GM21723 (cell line): ENCODE data around the gene DLX3.

Experiments
- ATAC-seq: cut with Tn5 transposase; IDR thresholded peaks from one replicate; pipeline ENCODE4 v1.9.1; 2021; ENCODE audit warnings: mild to moderate bottlenecking, moderate library complexity; ENCODE audit not compliant: unreplicated experiment

Gene DLX3

DNA sequence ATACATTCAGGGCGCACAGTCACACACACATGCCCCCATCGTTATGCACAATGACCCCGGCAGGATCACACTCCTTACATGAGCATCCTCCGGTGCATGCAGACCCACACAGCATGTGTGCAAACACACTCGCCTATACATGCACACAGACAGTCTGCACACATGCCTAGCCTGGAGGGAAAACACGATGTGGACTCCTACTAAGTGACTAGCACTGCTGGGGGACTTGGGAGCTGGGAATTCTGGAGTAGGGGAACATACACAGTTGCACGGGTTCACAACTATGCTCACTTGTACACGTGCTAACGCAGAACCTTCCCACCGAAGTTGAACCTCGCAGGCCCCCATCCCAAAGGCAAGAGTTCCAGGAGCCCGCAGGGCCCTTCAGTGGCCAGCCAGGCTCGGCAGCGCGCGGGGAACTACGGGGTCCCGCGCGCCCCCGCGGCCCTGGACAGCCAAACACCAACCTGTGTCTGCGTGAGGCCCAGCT lies 2.0 kb downstream of the DLX3 start:
- ATAC-seq: no peak

DNA sequence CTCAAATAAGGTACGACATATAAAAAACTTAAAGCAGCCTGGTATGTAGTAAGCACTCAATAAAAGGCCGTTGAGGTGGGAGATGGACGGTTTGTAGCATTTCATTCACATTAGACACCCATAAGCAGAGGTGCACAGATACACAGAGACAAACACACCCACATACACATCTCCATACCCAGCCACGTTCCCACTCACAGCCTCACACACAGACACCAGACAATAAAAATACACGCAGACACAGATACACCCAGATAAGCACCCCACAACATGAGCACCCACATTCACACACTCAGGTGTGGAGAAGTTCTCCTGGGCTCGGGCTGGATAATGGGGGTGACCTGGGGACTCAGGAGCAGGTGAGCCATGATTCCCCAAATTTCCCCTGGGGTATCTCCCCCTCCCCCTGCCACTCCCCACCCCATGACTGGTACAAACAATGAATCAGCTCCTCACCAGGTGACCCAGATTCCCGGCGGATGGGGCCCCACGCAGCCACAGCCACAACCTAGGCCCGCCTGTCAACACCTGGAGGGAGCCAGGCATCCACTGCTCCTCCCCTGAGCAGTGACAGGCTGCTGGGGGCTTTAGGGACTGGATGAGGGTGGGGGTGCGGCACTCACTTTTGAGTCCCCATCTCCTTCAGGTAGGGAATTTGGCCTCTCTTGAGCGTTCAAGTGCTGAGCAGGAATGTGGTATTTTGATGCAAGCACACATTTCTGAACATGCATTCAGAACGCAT lies 2.7 kb downstream of the DLX3 start:
- ATAC-seq: no peak

- ATAC-seq: no peak
Observed at GRCh38 chr17:49991409-49991808, 3.6 kb downstream of the DLX3 start.

DNA sequence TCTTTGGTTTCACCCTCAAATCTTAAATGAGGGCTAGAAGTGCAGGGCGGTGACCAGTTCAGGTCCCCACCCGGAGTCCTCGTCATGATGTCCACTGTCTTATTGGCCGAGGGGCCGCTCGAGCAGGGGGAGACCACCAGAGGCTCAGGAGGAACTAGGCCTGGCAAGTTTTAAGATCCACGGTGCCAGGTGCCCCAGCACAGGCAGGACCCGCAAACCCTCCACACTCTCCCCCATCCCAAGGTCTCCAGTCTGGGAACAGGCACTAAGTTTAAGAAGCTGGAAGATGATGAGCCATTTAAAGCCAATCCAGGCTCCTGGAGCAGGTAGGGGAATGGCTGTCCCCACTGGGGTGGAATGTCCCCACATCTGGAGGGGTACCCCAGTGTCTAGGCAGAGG lies 4.1 kb downstream of the DLX3 start:
- ATAC-seq: no peak

- no peak for ATAC-seq
Observed at GRCh38 chr17:49990331-49990730, 4.7 kb downstream of the DLX3 start.

DNA sequence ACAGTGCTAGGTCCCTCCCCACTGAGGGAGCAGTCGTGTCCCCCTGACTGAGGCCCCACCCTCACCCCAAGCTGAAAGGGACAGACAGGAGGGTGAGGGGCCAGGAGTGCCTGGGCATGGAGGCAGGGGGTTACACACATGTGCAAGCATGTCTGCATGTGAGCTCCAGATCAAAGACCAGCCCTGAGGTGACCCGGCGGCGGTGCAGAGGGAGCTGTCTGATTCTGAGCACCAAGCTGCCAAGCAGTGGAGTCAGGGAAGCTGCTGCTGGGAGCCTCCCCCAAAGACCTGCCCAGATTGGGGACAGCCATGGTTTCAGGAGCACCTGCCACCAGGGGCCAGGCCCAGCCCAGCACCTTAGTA lies 5.5 kb downstream of the DLX3 start:
- no peak for ATAC-seq

DNA sequence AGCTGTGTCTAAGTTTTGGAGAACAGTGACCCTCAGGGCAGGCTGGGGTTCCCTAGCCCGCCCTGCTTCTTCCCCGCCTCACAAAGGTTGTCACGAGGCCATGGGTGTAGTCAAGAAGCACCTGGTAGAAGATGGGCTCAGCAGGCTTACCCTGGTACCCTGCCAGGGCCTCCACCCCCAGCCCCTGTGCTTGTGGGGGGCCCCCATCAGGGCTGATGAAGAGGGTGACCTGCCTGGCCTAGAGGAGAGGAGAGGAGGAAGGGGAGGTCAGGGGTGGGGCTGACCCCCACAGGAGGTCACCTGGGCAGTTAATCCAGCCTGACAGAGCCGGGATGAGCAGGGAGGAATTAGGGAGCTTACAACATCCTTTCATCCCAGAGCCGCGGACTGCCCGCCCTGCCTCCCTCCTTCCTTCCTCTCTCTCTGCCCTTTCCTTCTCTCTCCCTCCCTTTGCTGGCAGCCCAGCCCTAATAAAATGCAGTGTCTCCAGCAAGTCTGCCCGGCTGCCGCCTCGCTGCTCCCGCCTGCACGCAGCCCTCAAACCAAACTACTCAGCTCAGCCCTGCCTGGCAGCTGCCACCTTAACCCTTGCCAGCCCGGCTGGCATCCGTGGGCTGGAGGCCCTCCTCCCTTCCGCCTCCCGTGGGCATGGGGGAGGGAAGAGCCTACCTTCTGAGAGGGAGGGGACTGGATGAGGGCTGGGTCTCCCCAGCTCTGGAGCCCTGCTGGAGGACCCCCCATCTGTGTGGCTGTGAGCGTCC lies 7.2 kb downstream of the DLX3 start:
- no peak for ATAC-seq

DNA sequence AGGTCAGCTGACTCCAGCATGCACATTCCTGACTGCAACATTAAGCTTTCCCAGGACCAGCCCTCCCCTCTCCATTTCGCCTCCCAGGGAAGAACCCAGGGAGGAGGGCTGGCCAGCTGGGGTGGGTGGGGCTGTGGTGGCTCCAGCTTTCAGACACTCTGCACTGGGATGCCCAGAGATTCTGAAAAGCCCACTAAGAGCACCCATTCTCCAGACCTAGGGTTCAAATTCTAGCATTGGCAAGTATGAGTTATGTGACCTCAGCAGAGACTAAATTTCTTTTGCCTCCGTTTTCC lies 7.8 kb downstream of the DLX3 start:
- no peak for ATAC-seq

- ATAC-seq: no peak
Observed at GRCh38 chr17:49986396-49987289, 8.4 kb downstream of the DLX3 start.

DNA sequence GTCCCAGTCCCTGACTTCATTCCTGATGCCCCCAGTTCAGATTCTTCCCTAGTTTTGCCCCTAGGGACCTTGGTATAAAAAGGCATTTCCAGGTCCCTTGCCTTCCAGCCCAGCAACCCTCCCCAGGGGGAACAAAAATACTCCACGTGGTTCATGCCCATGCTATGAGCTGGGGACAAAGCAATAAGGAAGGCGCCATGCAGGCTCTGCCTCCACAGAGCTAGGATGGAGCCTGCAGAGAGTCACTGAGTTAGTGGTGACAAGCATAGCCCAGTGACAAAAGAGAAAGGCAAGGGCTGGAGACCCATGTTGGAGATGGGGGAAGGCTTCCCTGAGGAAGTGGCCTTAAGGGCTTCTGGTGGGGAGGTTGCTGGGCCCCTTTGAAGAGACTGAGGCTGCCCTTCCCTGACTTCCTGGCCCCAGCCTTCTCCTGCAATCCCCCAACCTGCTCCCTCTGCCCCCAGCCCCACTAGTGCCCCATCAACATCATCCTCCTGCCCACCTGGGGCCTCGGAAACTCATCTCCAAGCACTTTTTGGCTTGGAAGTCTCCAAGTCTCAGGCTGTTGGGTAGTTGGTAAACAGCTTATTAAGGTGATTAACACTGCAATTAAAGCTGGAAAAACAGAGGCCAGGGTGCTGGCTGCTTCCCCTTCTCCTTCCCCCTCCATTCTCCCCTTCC lies 9.6 kb downstream of the DLX3 start:
- ATAC-seq: no peak

- ATAC-seq: no peak
Observed at GRCh38 chr17:49984776-49985175, 10.2 kb downstream of the DLX3 start.

- ATAC-seq: no peak
Observed at GRCh38 chr17:49984283-49984682, 10.7 kb downstream of the DLX3 start.

- ATAC-seq: no peak
Observed at GRCh38 chr17:49980703-49981197, 14.3 kb downstream of the DLX3 start.

- ATAC-seq: no peak
Observed at GRCh38 chr17:49979748-49980479, 15.1 kb downstream of the DLX3 start.

DNA sequence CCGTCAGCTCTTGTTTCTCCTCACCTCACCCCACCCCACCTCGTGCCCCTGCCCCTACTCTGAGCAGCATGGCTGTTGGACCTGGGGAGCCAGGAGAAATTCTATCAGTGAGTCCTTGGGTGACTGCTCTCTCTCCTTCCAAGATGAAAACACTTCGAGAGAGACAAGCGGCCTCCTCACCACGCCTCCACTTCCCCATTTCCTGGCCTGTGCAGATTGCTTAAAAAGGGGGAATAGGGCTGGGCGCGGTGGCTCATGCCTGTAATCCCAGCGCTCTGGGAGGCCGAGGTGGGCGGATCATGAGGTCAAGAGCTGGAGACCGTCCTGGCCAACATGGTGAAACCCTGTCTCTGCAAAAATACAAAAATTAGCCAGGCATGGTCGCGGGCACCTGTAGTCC lies 16.5 kb downstream of the DLX3 start:
- ATAC-seq: no peak

- no peak for ATAC-seq
Observed at GRCh38 chr17:49977463-49978389, 17.3 kb downstream of the DLX3 start.

GRCh38 chr17:49976828-49977202 lies 18.2 kb downstream of the DLX3 start:
- ATAC-seq: no peak

DNA sequence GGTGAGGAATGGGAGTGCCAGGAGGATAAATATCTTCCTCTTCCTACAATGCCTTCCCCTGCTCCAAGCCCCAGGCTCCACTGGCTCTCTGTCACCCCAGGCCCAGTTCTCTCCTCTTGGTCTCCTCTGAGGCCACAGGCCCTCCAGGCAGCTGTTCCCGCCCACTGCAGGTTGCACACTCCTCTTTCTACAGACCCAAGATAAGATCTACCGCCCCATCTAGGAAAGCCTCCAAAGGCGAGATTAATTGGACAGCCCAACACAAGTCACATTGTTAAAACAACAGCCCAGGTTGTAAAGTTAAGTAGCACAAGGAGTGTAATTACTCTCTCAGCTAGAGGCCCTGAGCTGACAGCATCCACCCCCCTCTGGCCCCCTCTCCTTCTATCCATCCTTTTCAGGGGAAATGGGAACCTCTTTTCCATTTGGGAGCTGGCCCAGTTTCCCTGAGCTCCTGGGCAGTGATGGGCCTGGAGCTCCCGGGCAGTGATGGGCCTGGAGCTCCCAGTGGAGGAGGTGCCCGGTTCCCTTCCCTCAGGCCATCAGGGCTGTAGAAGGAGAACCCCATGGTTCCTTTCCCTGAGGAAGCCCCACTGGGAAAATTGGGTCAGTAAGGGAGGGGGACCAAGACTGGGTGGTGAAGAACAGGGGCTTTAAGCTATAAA lies 18.7 kb downstream of the DLX3 start:
- ATAC-seq: no peak

- ATAC-seq: no peak
Observed at GRCh38 chr17:49975531-49975930, 19.5 kb downstream of the DLX3 start.
